ENCODE results near the gene DHFR. TPM values are rescaled to one million over a fixed set of nuclear protein-coding genes. Genes with fewer than 3 reads are reported as not detected.

The DHFR gene
- polyA plus RNA-seq, 1 of the 3 experiments (the other 2 are of a cell fraction) = 16.6 TPM

GRCh38 chr5:80646926-80647325, 7.9 kb downstream of the DHFR start (continued):
- TF ChIP-seq IRF3 (IDR thresholded peaks at IDR 0.05; ENCODE audit: low read depth, low read length) (no peak), USF1 (IDR thresholded peaks at IDR 0.05; ENCODE audit: borderline replicate concordance, low read depth) (no peak), FOXM1 (IDR thresholded peaks at IDR 0.05; ENCODE audit: low read depth) (no peak), MEF2A (IDR thresholded peaks at IDR 0.05; ENCODE audit: borderline replicate concordance, low read depth) (no peak), NFIC (IDR thresholded peaks at IDR 0.05; ENCODE audit: borderline replicate concordance) (no peak), RCOR1 (IDR thresholded peaks at IDR 0.05; ENCODE audit: low read length) (no peak)

GRCh38 chr5:80644900-80645299, 9.9 kb downstream of the DHFR start:
- Histone ChIP-seq H3K4me2 (no peak overlapping the region), H3K36me3 (replicated peaks in 1 of 2; ENCODE audit: control insufficient read depth in 1 of 2, insufficient read depth in 2 of 2, low read length in 1 of 2) (peaks cover 35 to 45% of the 10 kb centered on the region in 2 experiments), H3K9me3 (no peaks in the 10 kb centered on the region), H3K4me3 (ENCODE audit: low read depth in 2 of 2, low read length in 1 of 2) (no peak overlapping the region), H3K9ac (no peak overlapping the region), H3K27ac (ENCODE audit: low read depth in 2 of 2, low read length in 1 of 2) (no peak overlapping the region), H3K4me1 (ENCODE audit: control insufficient read depth in 1 of 2, insufficient read depth in 2 of 2, low read depth in 1 of 2, low read length in 1 of 2) (no peaks in the 10 kb centered on the region), H3K9me2 (no peaks in the 10 kb centered on the region), H3K27me3 (ENCODE audit: insufficient read depth) (no peaks in the 10 kb centered on the region), H3F3A (replicated peaks; ENCODE audit: insufficient read depth) (no peaks in the 10 kb centered on the region), H3K79me2 (ENCODE audit: insufficient read depth) (no peaks in the 10 kb centered on the region), H2AFZ (ENCODE audit: low read depth) (no peak overlapping the region), H4K20me1 (ENCODE audit: insufficient read depth) (no peaks in the 10 kb centered on the region)
- no peak for TF ChIP-seq CHD2 (IDR thresholded peaks at IDR 0.05; ENCODE audit: low read length, partially characterized antibody)
- no peak for TF ChIP-seq MAX (IDR thresholded peaks at IDR 0.05; ENCODE audit: low read depth)
- TF ChIP-seq RCOR1 (IDR thresholded peaks at IDR 0.05; ENCODE audit: low read length) = no peak
- DNase-seq = no peak
- 100% methylated on average over 4 of the region's 4 CpGs for WGBS (ENCODE audit: low lambda C conversion rate)
- ChIA-PET POLR2A (no interaction called here), CTCF (no interaction called here)

- no peaks in the 10 kb centered on the region for H3K9me3 ChIP-seq
- H3K9ac ChIP-seq = no peak overlapping the region
- DNase-seq = no peak
- ChIA-PET CTCF (no interaction called here), POLR2A (no interaction called here)
- H3K9me2 ChIP-seq = no peaks in the 10 kb centered on the region
- H3F3A ChIP-seq (replicated peaks; ENCODE audit: insufficient read depth) = no peaks in the 10 kb centered on the region
- no peak overlapping the region for H2AFZ ChIP-seq (ENCODE audit: low read depth)
- no peak overlapping the region for H3K4me3 ChIP-seq (ENCODE audit: low read depth in 2 of 2, low read length in 1 of 2)
- no peak overlapping the region for H3K4me2 ChIP-seq
- 97% methylated on average over 4 of the region's 4 CpGs for WGBS (ENCODE audit: low lambda C conversion rate)
- H3K27ac ChIP-seq (ENCODE audit: low read depth in 2 of 2, low read length in 1 of 2) = no peak overlapping the region
- H3K79me2 ChIP-seq (ENCODE audit: insufficient read depth) = no peaks in the 10 kb centered on the region
- no peaks in the 10 kb centered on the region for H3K27me3 ChIP-seq (ENCODE audit: insufficient read depth)
- H4K20me1 ChIP-seq (ENCODE audit: insufficient read depth) = no peaks in the 10 kb centered on the region
- TF ChIP-seq REST (IDR thresholded peaks at IDR 0.05; ENCODE audit: low read depth, low read length) = no peak
- no peak for TF ChIP-seq USF2 (IDR thresholded peaks at IDR 0.05; ENCODE audit: borderline replicate concordance, low read depth, low read length)
- TF ChIP-seq MXI1 (IDR thresholded peaks at IDR 0.05; ENCODE audit: low read depth, low read length) = no peak
- no peak for TF ChIP-seq PBX3 (IDR thresholded peaks at IDR 0.05)
- no peak for TF ChIP-seq RXRA (IDR thresholded peaks at IDR 0.05; ENCODE audit: borderline replicate concordance, low read depth)
- no peak for TF ChIP-seq FOXM1 (IDR thresholded peaks at IDR 0.05; ENCODE audit: low read depth)
- no peak for TF ChIP-seq TAF1 (IDR thresholded peaks at IDR 0.05; ENCODE audit: borderline replicate concordance, low read depth, low read length)
- TF ChIP-seq ZBTB33 (IDR thresholded peaks at IDR 0.05; ENCODE audit: borderline replicate concordance, low read depth) = no peak
- no peak for TF ChIP-seq GATA2 (CRISPR knock-in tag; IDR thresholded peaks at IDR 0.05)
- H3K36me3 ChIP-seq (replicated peaks in 1 of 2; ENCODE audit: control insufficient read depth in 1 of 2, insufficient read depth in 2 of 2, low read length in 1 of 2) = peaks cover 30 to 35% of the 10 kb centered on the region in 2 experiments
- no peaks in the 10 kb centered on the region for H3K4me1 ChIP-seq (ENCODE audit: control insufficient read depth in 1 of 2, insufficient read depth in 2 of 2, low read depth in 1 of 2, low read length in 1 of 2)
These were observed 13.4 kb downstream of the DHFR start for GRCh38 chr5:80641353-80641752.
